Activated CD4-positive, alpha-beta T cell treated with anti-CD3 and anti-CD28 coated beads for 4 hours (primary cell): ENCODE data around the gene USP3.

ENCODE experiments used
- DNase-seq, 2 donors: peaks; one replicate each; pipeline ENCODE4 v3.0.0-alpha.2; 2020

USP3 gene

GRCh38 chr15:63497642-63498467 is 6.5 kb upstream of the USP3 start:
- peak; percentile 62 to 71 for DNase-seq

- DNase-seq, result no peak
Observed at GRCh38 chr15:63499175-63499549, 5.2 kb upstream of the USP3 start.

- DNase-seq, result no peak
Observed at GRCh38 chr15:63499611-63500010, 4.8 kb upstream of the USP3 start.

- DNase-seq, result no peak
Observed at GRCh38 chr15:63500265-63501250, 3.8 kb upstream of the USP3 start.

- peak in 1 of 2 donors; percentile 32 for DNase-seq
Observed at GRCh38 chr15:63501256-63502089, 2.9 kb upstream of the USP3 start.

GRCh38 chr15:63502137-63502766 is 2.1 kb upstream of the USP3 start:
- no peak for DNase-seq

- DNase-seq, result peak; percentile 65 to 80
Observed at GRCh38 chr15:63502843-63503738, 1.3 kb upstream of the USP3 start.

- DNase-seq, result peak; percentile 91 to 95
Observed at GRCh38 chr15:63503739-63504246, 600 bp upstream of the USP3 start.

GRCh38 chr15:63504979-63505841 is 817 bp downstream of the USP3 start:
- DNase-seq, result peak; percentile 40 to 45

GRCh38 chr15:63505842-63506222 is 1.4 kb downstream of the USP3 start:
- no peak for DNase-seq

GRCh38 chr15:63506537-63507035 is 2.2 kb downstream of the USP3 start:
- peak; percentile 25 to 26 for DNase-seq

GRCh38 chr15:63507878-63508818 is 3.8 kb downstream of the USP3 start:
- no peak for DNase-seq

- no peak for DNase-seq
Observed at GRCh38 chr15:63509056-63509954, 4.9 kb downstream of the USP3 start.

GRCh38 chr15:63509955-63510940 is 5.9 kb downstream of the USP3 start:
- DNase-seq, result no peak

GRCh38 chr15:63512148-63512547 is 7.8 kb downstream of the USP3 start:
- DNase-seq, result no peak

GRCh38 chr15:63513271-63513670 is 8.9 kb downstream of the USP3 start:
- no peak for DNase-seq
